Liver (tissue), 9 donors: ENCODE measurements around the gene SHISA4. TPM values are rescaled to one million over a fixed set of nuclear protein-coding genes. Genes with fewer than 3 reads are reported as not detected.

Experiments used
- DNase-seq: peaks from one replicate; pipeline ENCODE4 v3.0.0-alpha.2; 2017; ENCODE audit warnings: low spot score
- H3K27ac ChIP-seq, 2 donors: one replicate each; pipeline ENCODE4 v1.7.0; 2013; ENCODE audit warnings: inconsistent platforms in 2 of 2, low read length in 2 of 2, control low read depth in 1 of 2, low read depth in 1 of 2, mild to moderate bottlenecking in 1 of 2
- H3K27me3 ChIP-seq, 4 donors: one replicate each; pipeline versions ENCODE4 v1.6.1 to v1.7.0; 2013; ENCODE audit warnings: low read length in 3 of 4, inconsistent platforms in 1 of 4, mild to moderate bottlenecking in 1 of 4, moderate library complexity in 1 of 4; ENCODE audit not compliant: control insufficient read depth in 4 of 4, insufficient read depth in 4 of 4
- H3K36me3 ChIP-seq, 4 donors: one replicate each; pipeline versions ENCODE4 v1.6.1 to v1.7.0; 2013; ENCODE audit warnings: low read length in 3 of 4, mild to moderate bottlenecking in 3 of 4, low read depth in 1 of 4, moderate library complexity in 1 of 4; ENCODE audit not compliant: control insufficient read depth in 4 of 4, insufficient read depth in 3 of 4
- H3K4me1 ChIP-seq, 4 donors: one replicate each; pipeline versions ENCODE4 v1.6.1 to v1.7.0; 2013; ENCODE audit warnings: low read length in 3 of 4, mild to moderate bottlenecking in 3 of 4, moderate library complexity in 1 of 4; ENCODE audit not compliant: control insufficient read depth in 4 of 4, insufficient read depth in 4 of 4
- H3K4me3 ChIP-seq, 3 donors: one replicate each; pipeline versions ENCODE4 v1.6.1 to v1.7.0; 2013; ENCODE audit warnings: low read length in 3 of 3, control low read depth in 1 of 3, low read depth in 1 of 3, mild to moderate bottlenecking in 1 of 3
- H3K9ac ChIP-seq, 2 donors: one replicate each; pipeline ENCODE4 v1.7.0; 2013; ENCODE audit warnings: low read length in 2 of 2, mild to moderate bottlenecking in 2 of 2, moderate library complexity in 2 of 2, control low read depth in 1 of 2, low read depth in 1 of 2
- H3K9me3 ChIP-seq, 4 donors: one replicate each; pipeline versions ENCODE4 v1.6.1 to v1.7.0; 2013; ENCODE audit warnings: low read length in 3 of 4; ENCODE audit not compliant: control insufficient read depth in 4 of 4
- CTCF ChIP-seq: fragments of 150-350 bp; IDR thresholded peaks from 2 replicates; pipeline ENCODE4 v1.5.1; 2017; ENCODE audit warnings: improper control_type of control experiment, low read depth, low read length; ENCODE audit not compliant: missing input control
- EGR1 ChIP-seq, 2 donors: IDR thresholded peaks; 2 replicates each; pipeline ENCODE4 v1.6.1; 2016 to 2018; ENCODE audit warnings: antibody characterized with exemption in 2 of 2, low read depth in 2 of 2
- FOXA1 ChIP-seq: IDR thresholded peaks from 2 replicates; pipeline ENCODE4 v1.6.1; 2016; ENCODE audit warnings: antibody characterized with exemption
- FOXA2 ChIP-seq: IDR thresholded peaks from 2 replicates; pipeline ENCODE4 v1.6.1; 2016; ENCODE audit warnings: antibody characterized with exemption
- GABPA ChIP-seq, 2 donors: IDR thresholded peaks in 1 of 2; conservative IDR thresholded peaks in 1 of 2; 2 replicates each; pipeline ENCODE4 v1.6.1; 2016; ENCODE audit warnings: antibody characterized with exemption in 2 of 2, mild to moderate bottlenecking in 1 of 2, moderate library complexity in 1 of 2
- HNF4A ChIP-seq, 2 donors: conservative IDR thresholded peaks; 2 replicates each; pipeline ENCODE4 v1.6.1; 2016; ENCODE audit warnings: antibody characterized with exemption in 2 of 2, mild to moderate bottlenecking in 2 of 2
- HNF4G ChIP-seq: IDR thresholded peaks from 2 replicates; pipeline ENCODE4 v1.6.1; 2016; ENCODE audit warnings: antibody characterized with exemption
- JUND ChIP-seq, 2 donors: IDR thresholded peaks; 2 replicates each; pipeline ENCODE4 v1.6.1; 2016; ENCODE audit warnings: antibody characterized with exemption in 2 of 2
- NR2F2 ChIP-seq: IDR thresholded peaks from 2 replicates; pipeline ENCODE4 v1.6.1; 2016; ENCODE audit warnings: antibody characterized with exemption
- RAD21 ChIP-seq, 2 donors: IDR thresholded peaks; 2 replicates each; pipeline ENCODE4 v1.6.1; 2016; ENCODE audit warnings: antibody characterized with exemption in 2 of 2, mild to moderate bottlenecking in 2 of 2
- REST ChIP-seq: IDR thresholded peaks from 2 replicates; pipeline ENCODE4 v1.6.1; 2016; ENCODE audit warnings: antibody characterized with exemption, mild to moderate bottlenecking
- RXRA ChIP-seq, 2 donors: IDR thresholded peaks; 2 replicates each; pipeline ENCODE4 v1.6.1; 2017 to 2018; ENCODE audit warnings: antibody characterized with exemption in 2 of 2, mild to moderate bottlenecking in 1 of 2
- SP1 ChIP-seq: IDR thresholded peaks from 2 replicates; pipeline ENCODE4 v1.6.1; 2018; ENCODE audit warnings: antibody characterized with exemption, mild to moderate bottlenecking
- TAF1 ChIP-seq: conservative IDR thresholded peaks from 2 replicates; pipeline ENCODE4 v1.6.1; 2016; ENCODE audit warnings: antibody characterized with exemption, mild to moderate bottlenecking
- YY1 ChIP-seq: IDR thresholded peaks from 2 replicates; pipeline ENCODE4 v1.6.1; 2016; ENCODE audit warnings: antibody characterized with exemption, mild to moderate bottlenecking
- WGBS: extraction: QIAGEN DNeasy Blood & Tissue Kit; methylation state at CpG from one replicate; pipeline ENCODE4 v1.1.7; 2013; 5-methylcytosine and 5-hydroxymethylcytosine counted together
- polyA plus RNA-seq, 2 donors: library from polyadenylated mRNA; stranded (reverse) in 1 of 2; unstranded in 1 of 2; fragments of 200-250 nt in 1 of 2; fragments of >200 nt in 1 of 2; fragmentation: Nextera tagmentation in 1 of 2; extraction: Ambion mirVana in 1 of 2; gene quantifications; one replicate each; pipeline versions ENCODE4 v1.2.1 to v1.2.3, GENCODE V29; 2013 to 2015
- total RNA-seq, 2 donors: library from RNA; depleted of rRNA; stranded (reverse); fragments of >200 nt; gene quantifications; one replicate each; pipeline ENCODE4 v1.2.3, GENCODE V29; 2014
- TF ChIP-seq, protein P1 (sequence below): IDR thresholded peaks from 2 replicates; pipeline ENCODE4 v1.6.1; 2016; ENCODE audit warnings: antibody characterized with exemption
- TF ChIP-seq, protein P2 (sequence below): IDR thresholded peaks from 2 replicates; pipeline ENCODE4 v1.6.1; 2016; ENCODE audit warnings: antibody characterized with exemption
- TF ChIP-seq, protein P3 (sequence below): IDR thresholded peaks from 2 replicates; pipeline ENCODE4 v1.6.1; 2016; ENCODE audit warnings: antibody characterized with exemption
- donor health status: healthy.
- donor health status: healthy.
- donor health status: healthy.
- donor health status: healthy.
- donor health status: healthy.

Gene SHISA4
- total and polyA plus RNA-seq, 4 donors, result 0.47 to 4.1 (median 2.1) TPM

- H3K27ac ChIP-seq, result no peak overlapping the region
- no peak for DNase-seq
- H3K4me3 ChIP-seq, result no peak overlapping the region
- TF ChIP-seq FOXA1 (no peak), FOXA2 (no peak), GABPA (IDR thresholded peaks at IDR 0.05 in 1 of 2, conservative IDR thresholded peaks at IDR 0.05 in 1 of 2) (no peak), RXRA (IDR thresholded peaks at IDR 0.05) (no peak), NR2F2 (no peak), REST (no peak), JUND (IDR thresholded peaks at IDR 0.05) (no peak), RAD21 (IDR thresholded peaks at IDR 0.05) (no peak), CTCF (no peak), HNF4A (conservative IDR thresholded peaks at IDR 0.05) (no peak), TAF1 (no peak), EGR1 (IDR thresholded peaks at IDR 0.05; ENCODE audit: low read depth in 2 of 2) (no peak), SP1 (no peak), YY1 (no peak), HNF4G (no peak)
- TF ChIP-seq, protein P1, sequence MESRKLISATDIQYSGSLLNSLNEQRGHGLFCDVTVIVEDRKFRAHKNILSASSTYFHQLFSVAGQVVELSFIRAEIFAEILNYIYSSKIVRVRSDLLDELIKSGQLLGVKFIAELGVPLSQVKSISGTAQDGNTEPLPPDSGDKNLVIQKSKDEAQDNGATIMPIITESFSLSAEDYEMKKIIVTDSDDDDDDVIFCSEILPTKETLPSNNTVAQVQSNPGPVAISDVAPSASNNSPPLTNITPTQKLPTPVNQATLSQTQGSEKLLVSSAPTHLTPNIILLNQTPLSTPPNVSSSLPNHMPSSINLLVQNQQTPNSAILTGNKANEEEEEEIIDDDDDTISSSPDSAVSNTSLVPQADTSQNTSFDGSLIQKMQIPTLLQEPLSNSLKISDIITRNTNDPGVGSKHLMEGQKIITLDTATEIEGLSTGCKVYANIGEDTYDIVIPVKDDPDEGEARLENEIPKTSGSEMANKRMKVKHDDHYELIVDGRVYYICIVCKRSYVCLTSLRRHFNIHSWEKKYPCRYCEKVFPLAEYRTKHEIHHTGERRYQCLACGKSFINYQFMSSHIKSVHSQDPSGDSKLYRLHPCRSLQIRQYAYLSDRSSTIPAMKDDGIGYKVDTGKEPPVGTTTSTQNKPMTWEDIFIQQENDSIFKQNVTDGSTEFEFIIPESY, result no peak
- TF ChIP-seq, protein P2, sequence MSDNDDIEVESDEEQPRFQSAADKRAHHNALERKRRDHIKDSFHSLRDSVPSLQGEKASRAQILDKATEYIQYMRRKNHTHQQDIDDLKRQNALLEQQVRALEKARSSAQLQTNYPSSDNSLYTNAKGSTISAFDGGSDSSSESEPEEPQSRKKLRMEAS, result no peak
- TF ChIP-seq, protein P3, sequence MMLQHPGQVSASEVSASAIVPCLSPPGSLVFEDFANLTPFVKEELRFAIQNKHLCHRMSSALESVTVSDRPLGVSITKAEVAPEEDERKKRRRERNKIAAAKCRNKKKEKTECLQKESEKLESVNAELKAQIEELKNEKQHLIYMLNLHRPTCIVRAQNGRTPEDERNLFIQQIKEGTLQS, result no peak
- peaks cover 0 to 2% (median 0%) of the 10 kb centered on the region in 4 donors for H3K36me3 ChIP-seq
- H3K27me3 ChIP-seq, result no peaks in the 10 kb centered on the region
- H3K9ac ChIP-seq, result no peak overlapping the region
- H3K9me3 ChIP-seq, result no peaks in the 10 kb centered on the region
- peaks cover 3 to 15% (median 6%) of the 10 kb centered on the region in 4 donors for H3K4me1 ChIP-seq
- 91% methylated on average over 2 of the region's 2 CpGs for WGBS
Measured at GRCh38 chr1:201841265-201841912, 47.3 kb upstream of the SHISA4 start.
